Kidney (tissue), 14 donors: ENCODE data around the gene USP48. TPM values are rescaled to one million over a fixed set of nuclear protein-coding genes. Genes with fewer than 3 reads are reported as not detected.
"Not testable (repeated sequence)": the region's sequence is repeated elsewhere in the genome, so short reads cannot be mapped to it uniquely, and the experiment has no call there.

Experiments
- DNase-seq, 5 donors: peaks; one replicate each; pipeline ENCODE4 v3.0.0-alpha.2; 2013 to 2020
- FAIRE-seq: peaks from 2 replicates; lab custom pipeline; 2012; peaks lifted over from hg19 to GRCh38; lab: Jason Lieb, UNC
- H3K27ac ChIP-seq, 2 donors: one replicate each; pipeline ENCODE4 v1.7.0; 2013; ENCODE audit warnings: low read depth in 2 of 2, low read length in 2 of 2, inconsistent platforms in 1 of 2
- H3K27me3 ChIP-seq: one replicate; pipeline ENCODE4 v1.7.1; 2013; ENCODE audit warnings: low read length, inconsistent platforms; ENCODE audit not compliant: control insufficient read depth, insufficient read depth
- H3K36me3 ChIP-seq, 3 donors: one replicate each; pipeline versions ENCODE4 v1.7.0 to v1.7.1; 2013; ENCODE audit warnings: low read length in 3 of 3, control low read depth in 1 of 3, inconsistent platforms in 1 of 3; ENCODE audit not compliant: insufficient read depth in 3 of 3, control insufficient read depth in 2 of 3
- H3K4me1 ChIP-seq, 3 donors: one replicate each; pipeline versions ENCODE4 v1.7.0 to v1.7.1; 2013; ENCODE audit warnings: low read length in 3 of 3, inconsistent platforms in 1 of 3, low read depth in 1 of 3; ENCODE audit not compliant: control insufficient read depth in 2 of 3, insufficient read depth in 2 of 3
- H3K4me3 ChIP-seq, 3 donors: one replicate each; pipeline versions ENCODE4 v1.7.0 to v1.8.1; 2013; ENCODE audit warnings: low read length in 3 of 3, control low read depth in 1 of 3, inconsistent platforms in 1 of 3
- H3K9ac ChIP-seq, 3 donors: one replicate each; pipeline versions ENCODE4 v1.7.0 to v1.7.1; 2013; ENCODE audit warnings: low read length in 3 of 3, control low read depth in 1 of 3, inconsistent platforms in 1 of 3
- H3K9me3 ChIP-seq, 3 donors: one replicate each; pipeline versions ENCODE4 v1.7.0 to v1.7.1; 2013; ENCODE audit warnings: low read length in 3 of 3, control low read depth in 1 of 3, inconsistent platforms in 1 of 3; ENCODE audit not compliant: control insufficient read depth in 2 of 3, insufficient read depth in 1 of 3
- intact Hi-C: fragments of 100-400 bp; cut with DNase I; formaldehyde crosslinking; loops from one replicate; pipeline ENCODE4 v1.11.1; 2022
- polyA plus RNA-seq: library from polyadenylated mRNA; stranded (reverse); fragments of 350-450 nt; fragmentation: Illumina TruSeq; extraction: RNeasy Lipid Tissue Mini Kit (QIAGEN cat#74804); gene quantifications from one replicate; pipeline ENCODE4 v1.2.3, GENCODE V29; 2014; ENCODE audit warnings: low read depth, low replicate concordance; ENCODE audit not compliant: insufficient read depth
- total RNA-seq: library from RNA; stranded (reverse); fragmentation: NEBNext Ultra II Directional; extraction: Animal tissue kit (Norgen Biotek cat#: 25700); gene quantifications from one replicate; pipeline ENCODE4 v1.2.1, GENCODE V29; 2021
- TF ChIP-seq, protein P1 (sequence below): IDR thresholded peaks from 3 replicates; pipeline ENCODE4 v1.5.1; 2012; ENCODE audit warnings: mild to moderate bottlenecking, moderate library complexity, borderline replicate concordance; ENCODE audit not compliant: insufficient read depth; ENCODE audit errors: extremely low read depth
- donor health status: control.
- donor health status: control.
- donor health status: control.
- donor health status: control.
- donor health status: control.
- donor health status: DM: yes; HTN: yes; CAD: no.
- donor health status: Normal renal cell carcinoma (clear cell type).

Gene USP48
- total and polyA plus RNA-seq, 2 donors from 2014 or later, result 16.7 to 62.8 TPM

DNA sequence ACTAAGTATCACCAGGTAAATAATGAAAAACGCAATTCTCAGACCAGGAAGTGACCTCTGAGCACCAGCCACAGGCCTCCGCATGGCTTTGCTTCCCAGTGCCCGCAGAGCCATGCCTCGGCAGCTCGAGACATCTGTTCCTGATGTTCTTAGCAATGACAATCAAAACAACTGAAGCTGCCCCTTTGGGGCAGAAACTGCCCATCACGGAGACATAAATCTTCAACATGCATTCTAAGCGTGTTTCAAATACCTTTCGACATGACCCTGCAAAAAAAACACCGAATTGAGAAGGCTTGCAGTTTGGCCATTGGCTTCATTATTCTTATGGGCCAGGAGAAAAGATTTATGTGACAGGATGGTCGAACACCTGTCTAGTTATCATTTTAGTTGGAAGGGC is 108.0 kb downstream of the USP48 start:
- H3K27ac ChIP-seq, result no peak overlapping the region
- DNase-seq (peak in 2 of 5 donors; percentile 35 to 66), FAIRE-seq (no peak)
- H3K9me3 ChIP-seq, result no peaks in the 10 kb centered on the region
- no peak overlapping the region for H3K9ac ChIP-seq
- H3K4me1 ChIP-seq, result peaks cover 5 to 26% (median 23%) of the 10 kb centered on the region in 3 donors
- H3K36me3 ChIP-seq, result peaks cover 0 to 2% (median 0%) of the 10 kb centered on the region in 3 donors
- intact Hi-C loops, result no loop called here
- no peaks in the 10 kb centered on the region for H3K27me3 ChIP-seq
- no peak overlapping the region for H3K4me3 ChIP-seq
- TF ChIP-seq, protein P1, sequence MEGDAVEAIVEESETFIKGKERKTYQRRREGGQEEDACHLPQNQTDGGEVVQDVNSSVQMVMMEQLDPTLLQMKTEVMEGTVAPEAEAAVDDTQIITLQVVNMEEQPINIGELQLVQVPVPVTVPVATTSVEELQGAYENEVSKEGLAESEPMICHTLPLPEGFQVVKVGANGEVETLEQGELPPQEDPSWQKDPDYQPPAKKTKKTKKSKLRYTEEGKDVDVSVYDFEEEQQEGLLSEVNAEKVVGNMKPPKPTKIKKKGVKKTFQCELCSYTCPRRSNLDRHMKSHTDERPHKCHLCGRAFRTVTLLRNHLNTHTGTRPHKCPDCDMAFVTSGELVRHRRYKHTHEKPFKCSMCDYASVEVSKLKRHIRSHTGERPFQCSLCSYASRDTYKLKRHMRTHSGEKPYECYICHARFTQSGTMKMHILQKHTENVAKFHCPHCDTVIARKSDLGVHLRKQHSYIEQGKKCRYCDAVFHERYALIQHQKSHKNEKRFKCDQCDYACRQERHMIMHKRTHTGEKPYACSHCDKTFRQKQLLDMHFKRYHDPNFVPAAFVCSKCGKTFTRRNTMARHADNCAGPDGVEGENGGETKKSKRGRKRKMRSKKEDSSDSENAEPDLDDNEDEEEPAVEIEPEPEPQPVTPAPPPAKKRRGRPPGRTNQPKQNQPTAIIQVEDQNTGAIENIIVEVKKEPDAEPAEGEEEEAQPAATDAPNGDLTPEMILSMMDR, result no peak

DNA sequence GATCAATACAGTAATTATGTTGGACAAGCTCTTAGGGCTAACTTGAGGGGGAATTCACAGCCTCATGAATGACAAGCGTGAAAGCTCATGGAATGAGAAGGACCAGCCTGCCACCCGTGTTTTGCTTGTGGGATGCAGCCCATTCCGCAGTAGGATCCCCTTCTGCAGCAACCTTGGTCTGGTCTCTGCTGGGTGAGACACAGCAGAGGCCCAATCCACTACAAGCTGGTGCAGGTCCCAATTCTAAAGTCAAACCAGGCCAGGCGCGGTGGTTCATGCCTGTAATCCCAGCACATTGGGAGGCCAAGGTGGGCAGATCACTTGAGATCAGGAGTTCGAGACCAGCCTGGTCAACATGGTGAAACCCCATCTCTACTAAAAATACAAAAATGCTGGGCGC is 109.1 kb downstream of the USP48 start:
- H3K9ac ChIP-seq, H3K4me3 ChIP-seq, H3K9me3 ChIP-seq, H3K27me3 ChIP-seq, H3K27ac ChIP-seq, FAIRE-seq, DNase-seq, H3K36me3 ChIP-seq, intact Hi-C loops: not testable (repeated sequence)
- H3K4me1 ChIP-seq, result peaks cover 5 to 33% (median 23%) of the 10 kb centered on the region in 3 donors

DNA sequence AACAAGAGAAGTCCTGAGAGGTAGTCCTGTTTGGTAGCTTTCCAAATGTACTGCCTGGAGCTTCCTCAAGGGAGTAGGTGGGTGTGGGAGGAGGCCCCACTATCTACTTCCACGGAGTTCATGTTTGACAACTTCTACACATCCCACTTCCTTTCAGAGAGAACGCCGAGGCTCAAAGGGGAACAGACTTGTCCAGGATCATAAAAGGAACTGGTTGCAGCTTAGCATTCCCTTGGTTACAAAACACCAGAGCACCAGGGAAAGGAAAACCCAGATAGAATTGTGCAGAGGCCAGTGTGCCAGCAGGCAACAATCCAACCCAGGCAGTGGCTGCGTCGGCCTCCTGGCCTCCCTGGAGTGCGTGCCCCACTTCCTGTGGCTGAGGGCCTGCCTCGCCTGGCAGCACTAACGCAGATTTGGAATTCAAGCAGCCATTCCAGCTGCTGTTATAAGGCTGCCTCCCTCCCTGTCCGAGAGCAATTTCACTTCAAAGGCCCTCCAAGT is 109.6 kb downstream of the USP48 start:
- DNase-seq, result peak in 1 of 5 donors; percentile 16
- Histone ChIP-seq H3K27me3 (no peaks in the 10 kb centered on the region), H3K4me3 (no peak overlapping the region), H3K9me3 (no peaks in the 10 kb centered on the region), H3K4me1 (peaks cover 5 to 35% (median 23%) of the 10 kb centered on the region in 3 donors), H3K9ac (no peak overlapping the region), H3K36me3 (no peaks in the 10 kb centered on the region), H3K27ac (no peak overlapping the region)
- FAIRE-seq, result no peak
- TF ChIP-seq, protein P1, result no peak
- intact Hi-C loops, result no loop called here

DNA sequence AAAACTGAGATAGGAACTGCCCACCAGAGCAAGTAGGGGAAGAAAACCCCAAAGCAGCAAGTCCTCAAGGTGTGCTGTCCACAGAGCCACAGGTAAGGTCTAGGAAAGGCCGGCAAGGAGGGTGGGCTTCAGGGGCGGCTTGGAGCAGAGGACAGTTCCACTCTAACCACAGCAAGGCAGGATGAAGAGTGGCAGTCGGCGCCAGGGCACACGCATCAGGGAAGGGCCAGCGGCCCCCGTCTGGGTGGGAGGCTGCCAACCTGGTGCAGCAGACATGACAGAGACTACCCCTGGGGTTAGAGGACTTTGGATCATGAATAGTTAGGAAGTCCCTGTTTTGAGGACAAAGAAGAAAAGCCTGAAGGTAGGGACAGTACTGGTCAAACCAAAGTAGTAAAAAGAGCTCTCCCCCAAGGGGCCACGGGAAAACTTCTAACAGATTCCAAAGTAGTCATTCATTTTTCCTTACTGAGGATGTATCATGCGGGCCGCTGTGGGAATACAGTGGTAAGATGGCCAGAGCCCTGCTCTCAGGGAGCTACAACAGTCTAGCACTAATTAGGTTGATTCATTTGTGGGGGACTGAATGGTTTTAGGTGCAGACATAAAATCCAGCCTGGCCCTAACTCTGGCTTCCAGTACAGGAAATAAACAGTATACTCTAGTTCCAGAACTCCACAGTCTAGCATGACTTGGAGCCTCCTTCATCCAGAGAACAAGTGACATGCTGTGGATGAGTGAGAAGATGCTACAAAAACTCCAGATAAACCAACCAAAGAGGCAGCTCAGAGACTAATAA is 110.3 kb downstream of the USP48 start:
- TF ChIP-seq, protein P1, result no peak
- no peak overlapping the region for H3K4me3 ChIP-seq
- no peaks in the 10 kb centered on the region for H3K36me3 ChIP-seq
- H3K27ac ChIP-seq, result peak overlapping the region in 1 of 2 donors; percentile 23
- FAIRE-seq (no peak), DNase-seq (no peak)
- peaks cover 5 to 35% (median 23%) of the 10 kb centered on the region in 3 donors for H3K4me1 ChIP-seq
- no peaks in the 10 kb centered on the region for H3K27me3 ChIP-seq
- no peaks in the 10 kb centered on the region for H3K9me3 ChIP-seq
- H3K9ac ChIP-seq, result no peak overlapping the region
- intact Hi-C loops, result no loop called here
